Measurements from ENCODE around the gene PJA2. TPM values are rescaled to one million over a fixed set of nuclear protein-coding genes. Genes with fewer than 3 reads are reported as not detected.

Gene PJA2
- total RNA-seq, 2 experiments from 2014 or later: 88.8 to 92.9 TPM

GRCh38 chr5:109309326-109310063, 100.3 kb downstream of the PJA2 start:
- Histone ChIP-seq H3K27me3 (ENCODE audit: control insufficient read depth in 1 of 2, insufficient read depth in 2 of 2, low read length in 2 of 2) (no peaks in the 10 kb centered on the region), H3K4me3 (ENCODE audit: low read length) (no peak overlapping the region), H3K4me1 (ENCODE audit: insufficient read depth, low read length) (no peaks in the 10 kb centered on the region), H3K9me3 (ENCODE audit: control insufficient read depth in 1 of 2, insufficient read depth in 1 of 2, low read length in 2 of 2) (no peaks in the 10 kb centered on the region), H3K27ac (ENCODE audit: low read depth in 1 of 2, low read length in 2 of 2) (no peak overlapping the region), H3K36me3 (ENCODE audit: insufficient read depth, low read length) (no peaks in the 10 kb centered on the region)
- intact Hi-C loops (cut with DNase I, micrococcal nuclease): no loop called here
- DNase-seq (no peak), ATAC-seq (ENCODE audit: poor library complexity) (no peak)
- no peaks in the 10 kb centered on the region for H3K4me1 Mint-ChIP-seq (ENCODE audit: low read depth)
- no peaks in the 10 kb centered on the region for H3K36me3 Mint-ChIP-seq (ENCODE audit: low read depth)
- H3K9me3 Mint-ChIP-seq: no peaks in the 10 kb centered on the region
- no peak overlapping the region for H3K4me3 Mint-ChIP-seq
- ChIA-PET CTCF (no interaction called here), POLR2A (no interaction called here)
- no peaks in the 10 kb centered on the region for H3K27me3 Mint-ChIP-seq
- no peak overlapping the region for H3K27ac Mint-ChIP-seq
- TF ChIP-seq CTCF (IDR thresholded peaks at IDR 0.05): no peak

- no peak for TF ChIP-seq CTCF (IDR thresholded peaks at IDR 0.05)
- Mint-ChIP-seq H3K27ac (no peak overlapping the region), H3K9me3 (no peaks in the 10 kb centered on the region), H3K4me3 (no peak overlapping the region), H3K4me1 (ENCODE audit: low read depth) (no peaks in the 10 kb centered on the region), H3K36me3 (ENCODE audit: low read depth) (no peaks in the 10 kb centered on the region), H3K27me3 (no peaks in the 10 kb centered on the region)
- no peaks in the 10 kb centered on the region for H3K27me3 ChIP-seq (ENCODE audit: control insufficient read depth in 1 of 2, insufficient read depth in 2 of 2, low read length in 2 of 2)
- intact Hi-C loops (cut with DNase I, micrococcal nuclease): no loop called here
- ATAC-seq (ENCODE audit: poor library complexity) (no peak), DNase-seq (no peak)
- CTCF ChIA-PET: no interaction called here
- no peaks in the 10 kb centered on the region for H3K9me3 ChIP-seq (ENCODE audit: control insufficient read depth in 1 of 2, insufficient read depth in 1 of 2, low read length in 2 of 2)
- H3K27ac ChIP-seq (ENCODE audit: low read depth in 1 of 2, low read length in 2 of 2): no peak overlapping the region
- no peaks in the 10 kb centered on the region for H3K4me1 ChIP-seq (ENCODE audit: insufficient read depth, low read length)
- POLR2A ChIA-PET: no interaction called here
- no peaks in the 10 kb centered on the region for H3K36me3 ChIP-seq (ENCODE audit: insufficient read depth, low read length)
- no peak overlapping the region for H3K4me3 ChIP-seq (ENCODE audit: low read length)
Measured at GRCh38 chr5:109307951-109308350, 101.8 kb downstream of the PJA2 start.

- Histone ChIP-seq H3K36me3 (ENCODE audit: insufficient read depth, low read length) (no peaks in the 10 kb centered on the region), H3K4me3 (ENCODE audit: low read length) (no peak overlapping the region), H3K27me3 (ENCODE audit: control insufficient read depth in 1 of 2, insufficient read depth in 2 of 2, low read length in 2 of 2) (no peaks in the 10 kb centered on the region), H3K4me1 (ENCODE audit: insufficient read depth, low read length) (no peaks in the 10 kb centered on the region), H3K27ac (ENCODE audit: low read depth in 1 of 2, low read length in 2 of 2) (no peak overlapping the region), H3K9me3 (ENCODE audit: control insufficient read depth in 1 of 2, insufficient read depth in 1 of 2, low read length in 2 of 2) (no peaks in the 10 kb centered on the region)
- DNase-seq (no peak), ATAC-seq (ENCODE audit: poor library complexity) (no peak)
- TF ChIP-seq CTCF (IDR thresholded peaks at IDR 0.05): no peak
- intact Hi-C loops (cut with DNase I, micrococcal nuclease): no loop called here
- CTCF ChIA-PET: no interaction called here
- no peak overlapping the region for H3K27ac Mint-ChIP-seq
- POLR2A ChIA-PET: no interaction called here
- no peaks in the 10 kb centered on the region for H3K4me1 Mint-ChIP-seq (ENCODE audit: low read depth)
- H3K36me3 Mint-ChIP-seq (ENCODE audit: low read depth): no peaks in the 10 kb centered on the region
- H3K9me3 Mint-ChIP-seq: no peaks in the 10 kb centered on the region
- no peaks in the 10 kb centered on the region for H3K27me3 Mint-ChIP-seq
- no peak overlapping the region for H3K4me3 Mint-ChIP-seq
Measured at GRCh38 chr5:109307456-109307855, 102.3 kb downstream of the PJA2 start.

All from CD4-positive, alpha-beta T cell (primary cell).